Measurements from ENCODE around the gene SLC16A4. TPM values are rescaled to one million over a fixed set of nuclear protein-coding genes. Genes with fewer than 3 reads are reported as not detected.
A peak's percentile ranks its signal among the peaks of the same experiment; 100 is the strongest.

The SLC16A4 gene
- total RNA-seq, 2 donors from 2014 or later: 1.7 to 9.0 TPM

GRCh38 chr1:110390096-110390495 lies 730 bp downstream of the SLC16A4 start:
- peak overlapping the region; percentile 49 to 50 for H3K27ac ChIP-seq
- TF ChIP-seq POLR2AphosphoS5 (IDR thresholded peaks at IDR 0.05) (peak; percentile 27), POLR2A (IDR thresholded peaks at IDR 0.05) (no peak)
- peak overlapping the region; percentile 2 to 8 for H3K4me3 ChIP-seq
- no peaks in the 10 kb centered on the region for H3K36me3 ChIP-seq
- H3K4me1 ChIP-seq (replicated peaks): no peaks in the 10 kb centered on the region
- no peaks in the 10 kb centered on the region for H3K27me3 ChIP-seq (replicated peaks; ENCODE audit: insufficient read depth)
- 39% methylated on average over 6 of the region's 6 CpGs for WGBS
- H3K9me3 ChIP-seq: no peaks in the 10 kb centered on the region
- no peak for DNase-seq (ENCODE audit: low spot score)
- intact Hi-C loops (cut with DNase I): loop anchor here (5.0 kb wide), 1 partner anchor 53 kb away; the partner anchor contains the start of gene RBM15

DNA sequence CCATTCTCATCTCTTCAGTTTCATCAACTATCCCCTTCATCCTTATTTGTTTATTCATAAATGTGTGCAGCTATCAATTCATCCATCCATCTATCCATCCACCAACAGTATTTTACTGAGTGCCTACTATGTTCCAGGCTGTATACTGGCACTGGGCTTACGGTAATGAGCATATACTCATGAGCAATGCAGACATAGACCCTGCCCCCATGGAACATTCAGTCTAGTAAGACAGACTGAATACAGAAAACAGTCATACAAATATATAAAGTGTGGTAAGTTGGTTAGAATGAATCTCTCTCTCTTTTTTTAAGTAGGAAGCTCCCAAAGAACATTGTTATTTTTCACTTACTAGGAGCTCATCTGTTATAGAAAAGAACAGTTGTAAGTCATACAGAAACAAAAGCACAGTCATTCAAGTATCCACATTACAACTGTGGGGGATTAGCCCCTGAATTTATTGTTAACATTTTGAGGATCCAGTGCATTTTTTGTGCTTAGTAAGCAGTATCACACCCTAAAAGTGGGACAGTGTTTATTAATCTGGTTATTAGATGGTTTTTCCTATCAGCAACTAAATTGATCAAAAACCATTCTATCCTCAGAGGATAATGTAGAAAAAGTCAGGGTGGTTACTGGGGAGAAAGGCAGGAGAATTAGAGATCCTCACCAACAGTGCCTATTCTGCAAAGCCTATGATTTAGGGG lies 3.6 kb downstream of the SLC16A4 start:
- no peaks in the 10 kb centered on the region for H3K36me3 ChIP-seq
- no peak overlapping the region for H3K27ac ChIP-seq
- TF ChIP-seq CTCF (IDR thresholded peaks at IDR 0.05) (no peak), POLR2AphosphoS5 (IDR thresholded peaks at IDR 0.05) (no peak), POLR2A (IDR thresholded peaks at IDR 0.05) (no peak)
- no peaks in the 10 kb centered on the region for H3K9me3 ChIP-seq
- no peaks in the 10 kb centered on the region for H3K4me1 ChIP-seq (replicated peaks)
- no peaks in the 10 kb centered on the region for H3K27me3 ChIP-seq (replicated peaks; ENCODE audit: insufficient read depth)
- no peak overlapping the region for H3K4me3 ChIP-seq
- DNase-seq (ENCODE audit: low spot score): no peak
- intact Hi-C loops (cut with DNase I): no loop called here
- WGBS: 97% methylated on average over 1 of the region's 1 CpG

DNA sequence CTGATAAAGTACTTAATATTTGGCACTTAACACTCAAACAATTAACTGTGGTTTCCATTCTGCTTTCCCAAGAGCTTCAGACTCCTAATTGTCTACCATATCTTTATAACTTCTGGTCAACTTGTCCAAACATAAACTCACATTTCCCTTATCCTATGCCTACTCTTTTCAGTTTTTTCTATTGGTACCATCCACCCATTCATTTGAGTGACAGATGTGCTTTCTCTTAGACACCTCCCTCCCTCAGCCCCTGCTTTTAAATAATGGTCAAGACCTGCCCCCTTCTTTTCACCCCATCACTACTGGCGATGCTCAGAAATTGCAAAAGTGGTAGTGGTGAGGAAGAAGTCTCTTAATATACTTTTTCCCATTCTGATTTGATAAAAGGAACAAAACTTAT lies 5.5 kb downstream of the SLC16A4 start:
- 96% methylated on average over 1 of the region's 1 CpG for WGBS
- Histone ChIP-seq H3K27ac (no peak overlapping the region), H3K4me1 (replicated peaks) (no peaks in the 10 kb centered on the region), H3K9me3 (no peaks in the 10 kb centered on the region), H3K27me3 (replicated peaks; ENCODE audit: insufficient read depth) (no peaks in the 10 kb centered on the region), H3K4me3 (no peak overlapping the region), H3K36me3 (no peaks in the 10 kb centered on the region)
- DNase-seq (ENCODE audit: low spot score): no peak
- intact Hi-C loops (cut with DNase I): no loop called here
- no peak for TF ChIP-seq CTCF (IDR thresholded peaks at IDR 0.05)
- TF ChIP-seq POLR2A (IDR thresholded peaks at IDR 0.05): no peak
- no peak for TF ChIP-seq POLR2AphosphoS5 (IDR thresholded peaks at IDR 0.05)

- DNase-seq (ENCODE audit: low spot score): no peak
- no peaks in the 10 kb centered on the region for H3K4me1 ChIP-seq (replicated peaks)
- H3K36me3 ChIP-seq: no peaks in the 10 kb centered on the region
- WGBS: 94% methylated on average over 19 of the region's 19 CpGs
- H3K27me3 ChIP-seq (replicated peaks; ENCODE audit: insufficient read depth): no peaks in the 10 kb centered on the region
- H3K9me3 ChIP-seq: no peaks in the 10 kb centered on the region
- no peak for TF ChIP-seq CTCF (IDR thresholded peaks at IDR 0.05)
- no peak for TF ChIP-seq POLR2AphosphoS5 (IDR thresholded peaks at IDR 0.05)
- no peak for TF ChIP-seq POLR2A (IDR thresholded peaks at IDR 0.05)
- intact Hi-C loops (cut with DNase I): no loop called here
- no peak overlapping the region for H3K4me3 ChIP-seq
- no peak overlapping the region for H3K27ac ChIP-seq
These were observed 6.1 kb downstream of the SLC16A4 start for GRCh38 chr1:110384581-110385321.

GRCh38 chr1:110383251-110383990 lies 7.4 kb downstream of the SLC16A4 start:
- no peak for DNase-seq (ENCODE audit: low spot score)
- TF ChIP-seq POLR2AphosphoS5 (IDR thresholded peaks at IDR 0.05) (no peak), POLR2A (IDR thresholded peaks at IDR 0.05) (no peak), CTCF (IDR thresholded peaks at IDR 0.05) (no peak)
- intact Hi-C loops (cut with DNase I): no loop called here
- no peaks in the 10 kb centered on the region for H3K36me3 ChIP-seq
- no peaks in the 10 kb centered on the region for H3K9me3 ChIP-seq
- H3K4me1 ChIP-seq (replicated peaks): no peaks in the 10 kb centered on the region
- 63% methylated on average over 5 of the region's 5 CpGs for WGBS
- no peaks in the 10 kb centered on the region for H3K27me3 ChIP-seq (replicated peaks; ENCODE audit: insufficient read depth)
- no peak overlapping the region for H3K4me3 ChIP-seq
- no peak overlapping the region for H3K27ac ChIP-seq

Data from prostate gland (tissue), 2 donors.